Peyer's patch (tissue), 4 donors: ENCODE data around the gene ERVH48-1. TPM values are rescaled to one million over a fixed set of nuclear protein-coding genes. Genes with fewer than 3 reads are reported as not detected.
"Not testable (repeated sequence)": the region's sequence is repeated elsewhere in the genome, so short reads cannot be mapped to it uniquely, and the experiment has no call there.

ENCODE experiments used
- DNase-seq, 3 donors: peaks; one replicate each; pipeline ENCODE4 v3.0.0-alpha.2; 2017 to 2019
- H3K27ac ChIP-seq, 4 donors: fragments of 200-600 bp; sonication (generic); one replicate each; pipeline ENCODE4 v1.5.1; 2016 to 2019
- H3K27me3 ChIP-seq, 2 donors: fragments of 200-600 bp; sonication (generic); one replicate each; pipeline ENCODE4 v1.5.1; 2019
- H3K36me3 ChIP-seq, 3 donors: fragments of 200-600 bp; sonication (generic); one replicate each; pipeline ENCODE4 v1.5.1; 2016 to 2019
- H3K4me1 ChIP-seq, 4 donors: fragments of 200-600 bp; sonication (generic); one replicate each; pipeline ENCODE4 v1.5.1; 2016 to 2019
- H3K4me3 ChIP-seq, 4 donors: fragments of 200-600 bp; sonication (generic); 1 replicate in 3 of 4; 2 replicates in 1 of 4; pipeline ENCODE4 v1.5.1; 2016 to 2019; ENCODE audit warnings: mild to moderate bottlenecking in 1 of 4
- H3K9me3 ChIP-seq, 4 donors: fragments of 200-600 bp; sonication (generic); one replicate each; pipeline ENCODE4 v1.5.1; 2016 to 2019; ENCODE audit warnings: mild to moderate bottlenecking in 1 of 4
- POLR2A ChIP-seq, 2 donors: fragments of 450-650 bp; IDR thresholded peaks; one replicate each; pipeline ENCODE4 v1.5.1; 2017; ENCODE audit warnings: antibody characterized with exemption in 2 of 2, mild to moderate bottlenecking in 2 of 2, moderate library complexity in 2 of 2
- total RNA-seq, 4 donors: library from RNA; depleted of rRNA; stranded (reverse); fragments of >200 nt; gene quantifications; one replicate each; pipeline ENCODE4 v1.1.0, GENCODE V29; 2016
- TF ChIP-seq, protein P1 (sequence below), 6 experiments: fragments of 450-650 bp in 4 of 6; fragments of 200-600 bp in 2 of 6; sonication (generic) in 1 of 6; IDR thresholded peaks; one replicate each; pipeline ENCODE4 v1.5.1; 2017 to 2019; ENCODE audit warnings: antibody characterized with exemption in 6 of 6, mild to moderate bottlenecking in 3 of 6, moderate library complexity in 1 of 6

ERVH48-1 gene
- total RNA-seq, 4 donors from 2014 or later = not detected

DNA sequence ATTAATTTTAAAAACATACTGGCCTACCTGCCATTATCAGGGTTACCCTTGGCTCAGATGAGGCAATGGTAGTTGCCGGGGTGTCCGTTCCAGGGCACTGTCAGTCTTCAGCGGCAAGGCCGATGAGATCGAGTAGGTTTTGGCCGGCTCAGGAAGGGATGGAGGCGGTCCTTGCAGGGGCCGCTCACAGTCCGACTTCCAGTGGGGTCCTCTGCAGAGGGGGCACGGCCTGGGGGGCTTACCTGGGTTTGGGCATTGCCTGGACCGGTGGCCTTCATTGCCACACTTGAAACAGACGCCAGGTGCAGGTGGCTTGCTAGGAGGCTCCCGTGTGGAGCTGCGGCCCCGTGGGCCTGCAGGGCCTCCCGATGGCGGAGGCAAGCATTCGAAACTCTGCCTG lies 2.5 kb downstream of the ERVH48-1 start:
- H3K27ac ChIP-seq = no peak overlapping the region
- H3K4me1 ChIP-seq = peaks cover 0 to 7% (median 0%) of the 10 kb centered on the region in 4 donors

DNA sequence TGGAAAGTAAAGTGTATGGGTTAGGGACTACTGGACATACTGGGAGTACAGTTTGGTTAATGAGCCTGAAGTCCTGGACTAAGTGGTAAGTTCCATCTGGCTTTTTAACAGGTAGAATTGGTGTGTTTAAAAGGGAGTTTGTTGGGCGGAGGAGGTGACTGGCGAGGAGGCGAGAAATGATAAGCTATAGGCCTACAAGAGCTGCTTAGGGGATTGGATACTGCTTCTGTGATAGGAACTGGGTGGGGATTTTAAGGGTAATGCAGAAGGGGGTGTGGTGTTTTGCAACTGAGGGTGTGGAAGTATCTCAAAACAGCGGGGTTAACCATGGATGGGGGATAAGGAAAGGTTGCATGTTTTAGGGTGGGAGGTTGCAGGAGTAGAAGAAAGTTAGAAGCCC lies 3.5 kb downstream of the ERVH48-1 start:
- Histone ChIP-seq H3K4me3 (no peak overlapping the region), H3K9me3 (no peaks in the 10 kb centered on the region), H3K27ac (no peak overlapping the region), H3K4me1 (peaks cover 0 to 7% (median 0%) of the 10 kb centered on the region in 4 donors), H3K27me3 (no peaks in the 10 kb centered on the region), H3K36me3 (no peaks in the 10 kb centered on the region)
- no peak for DNase-seq
- TF ChIP-seq, protein P1, sequence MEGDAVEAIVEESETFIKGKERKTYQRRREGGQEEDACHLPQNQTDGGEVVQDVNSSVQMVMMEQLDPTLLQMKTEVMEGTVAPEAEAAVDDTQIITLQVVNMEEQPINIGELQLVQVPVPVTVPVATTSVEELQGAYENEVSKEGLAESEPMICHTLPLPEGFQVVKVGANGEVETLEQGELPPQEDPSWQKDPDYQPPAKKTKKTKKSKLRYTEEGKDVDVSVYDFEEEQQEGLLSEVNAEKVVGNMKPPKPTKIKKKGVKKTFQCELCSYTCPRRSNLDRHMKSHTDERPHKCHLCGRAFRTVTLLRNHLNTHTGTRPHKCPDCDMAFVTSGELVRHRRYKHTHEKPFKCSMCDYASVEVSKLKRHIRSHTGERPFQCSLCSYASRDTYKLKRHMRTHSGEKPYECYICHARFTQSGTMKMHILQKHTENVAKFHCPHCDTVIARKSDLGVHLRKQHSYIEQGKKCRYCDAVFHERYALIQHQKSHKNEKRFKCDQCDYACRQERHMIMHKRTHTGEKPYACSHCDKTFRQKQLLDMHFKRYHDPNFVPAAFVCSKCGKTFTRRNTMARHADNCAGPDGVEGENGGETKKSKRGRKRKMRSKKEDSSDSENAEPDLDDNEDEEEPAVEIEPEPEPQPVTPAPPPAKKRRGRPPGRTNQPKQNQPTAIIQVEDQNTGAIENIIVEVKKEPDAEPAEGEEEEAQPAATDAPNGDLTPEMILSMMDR (IDR thresholded peaks at IDR 0.05) = no peak
- TF ChIP-seq POLR2A (IDR thresholded peaks at IDR 0.05) = no peak

More for the DNA sequence above, 2.5 kb downstream of the ERVH48-1 start:
- TF ChIP-seq, protein P1 (IDR thresholded peaks at IDR 0.05) = no peak
- no peak for TF ChIP-seq POLR2A (IDR thresholded peaks at IDR 0.05)
- Histone ChIP-seq H3K27me3 (no peaks in the 10 kb centered on the region), H3K9me3 (no peaks in the 10 kb centered on the region), H3K4me3 (no peak overlapping the region), H3K36me3 (no peaks in the 10 kb centered on the region)
- DNase-seq = no peak

GRCh38 chr21:42918291-42918690 lies 7.1 kb downstream of the ERVH48-1 start:
- Histone ChIP-seq H3K27me3 (no peaks in the 10 kb centered on the region), H3K4me1 (no peaks in the 10 kb centered on the region), H3K36me3 (peaks cover 0 to 3% (median 0%) of the 10 kb centered on the region in 3 donors), H3K4me3 (no peak overlapping the region), H3K9me3 (no peaks in the 10 kb centered on the region), H3K27ac (no peak overlapping the region)
- TF ChIP-seq POLR2A (IDR thresholded peaks at IDR 0.05) = no peak
- TF ChIP-seq, protein P1 (IDR thresholded peaks at IDR 0.05) = no peak
- no peak for DNase-seq

GRCh38 chr21:42913476-42913875 lies 12.0 kb downstream of the ERVH48-1 start:
- TF ChIP-seq, protein P1 (IDR thresholded peaks at IDR 0.05) = no peak
- TF ChIP-seq POLR2A (IDR thresholded peaks at IDR 0.05) = no peak

DNA sequence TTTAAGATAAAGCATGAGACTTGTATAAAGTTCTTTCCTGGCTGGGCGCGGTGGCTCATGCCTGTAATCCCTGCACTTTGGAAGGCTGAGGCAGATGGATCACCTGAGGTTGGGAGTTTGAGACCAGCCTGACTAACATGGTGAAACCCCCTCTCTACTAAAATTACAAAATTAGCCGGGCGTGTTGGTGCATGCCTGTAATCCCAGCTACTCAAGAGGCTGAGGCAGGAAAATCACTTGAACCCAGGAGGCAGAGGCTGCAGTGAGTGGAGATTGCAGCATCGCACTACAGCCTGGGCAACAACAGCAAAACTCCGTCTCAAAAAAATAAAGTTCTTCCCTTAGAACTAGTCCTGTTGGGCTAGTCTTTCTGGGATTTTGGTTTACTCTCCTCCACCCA lies 13.5 kb downstream of the ERVH48-1 start:
- not testable (repeated sequence) for H3K4me1 ChIP-seq, H3K27me3 ChIP-seq, DNase-seq, H3K27ac ChIP-seq, H3K4me3 ChIP-seq, H3K9me3 ChIP-seq
- peaks cover 0 to 58% (median 0%) of the 10 kb centered on the region in 3 donors for H3K36me3 ChIP-seq

More at GRCh38 chr21:42913476-42913875, 12.0 kb downstream of the ERVH48-1 start:
- H3K36me3 ChIP-seq = peaks cover 0 to 42% (median 0%) of the 10 kb centered on the region in 3 donors
- H3K9me3 ChIP-seq = no peaks in the 10 kb centered on the region
- no peaks in the 10 kb centered on the region for H3K4me1 ChIP-seq
- no peak for DNase-seq
- H3K4me3 ChIP-seq = no peak overlapping the region
- H3K27ac ChIP-seq = no peak overlapping the region
- no peaks in the 10 kb centered on the region for H3K27me3 ChIP-seq

GRCh38 chr21:42908484-42908883 lies 16.9 kb downstream of the ERVH48-1 start:
- H3K4me3 ChIP-seq, H3K27ac ChIP-seq, H3K9me3 ChIP-seq, H3K27me3 ChIP-seq, DNase-seq, H3K4me1 ChIP-seq: not testable (repeated sequence)
- H3K36me3 ChIP-seq = peaks cover 0 to 91% (median 0%) of the 10 kb centered on the region in 3 donors

GRCh38 chr21:42906233-42906632 lies 19.2 kb downstream of the ERVH48-1 start:
- Histone ChIP-seq H3K36me3 (peaks cover 0 to 99% (median 0%) of the 10 kb centered on the region in 3 donors), H3K27ac (no peak overlapping the region), H3K9me3 (no peaks in the 10 kb centered on the region), H3K27me3 (no peaks in the 10 kb centered on the region), H3K4me3 (no peak overlapping the region), H3K4me1 (no peaks in the 10 kb centered on the region)
- TF ChIP-seq, protein P1 (IDR thresholded peaks at IDR 0.05) = no peak
- TF ChIP-seq POLR2A (IDR thresholded peaks at IDR 0.05) = no peak
- DNase-seq = no peak
